ACHN (cell line): ENCODE results near the gene IDUA.

Experiments used
- DNase-seq: peaks from one replicate; pipeline ENCODE4 v3.0.0-alpha.2; 2015
- in situ Hi-C: cut with HindIII; loops from 2 replicates; pipeline ENCODE4 v1.10.0; 2017; ENCODE audit warnings: low sequenced_read_pairs, low pct_ligation_motif_present, low pct_unique_long_range_greater_than_20kb

IDUA gene

DNA sequence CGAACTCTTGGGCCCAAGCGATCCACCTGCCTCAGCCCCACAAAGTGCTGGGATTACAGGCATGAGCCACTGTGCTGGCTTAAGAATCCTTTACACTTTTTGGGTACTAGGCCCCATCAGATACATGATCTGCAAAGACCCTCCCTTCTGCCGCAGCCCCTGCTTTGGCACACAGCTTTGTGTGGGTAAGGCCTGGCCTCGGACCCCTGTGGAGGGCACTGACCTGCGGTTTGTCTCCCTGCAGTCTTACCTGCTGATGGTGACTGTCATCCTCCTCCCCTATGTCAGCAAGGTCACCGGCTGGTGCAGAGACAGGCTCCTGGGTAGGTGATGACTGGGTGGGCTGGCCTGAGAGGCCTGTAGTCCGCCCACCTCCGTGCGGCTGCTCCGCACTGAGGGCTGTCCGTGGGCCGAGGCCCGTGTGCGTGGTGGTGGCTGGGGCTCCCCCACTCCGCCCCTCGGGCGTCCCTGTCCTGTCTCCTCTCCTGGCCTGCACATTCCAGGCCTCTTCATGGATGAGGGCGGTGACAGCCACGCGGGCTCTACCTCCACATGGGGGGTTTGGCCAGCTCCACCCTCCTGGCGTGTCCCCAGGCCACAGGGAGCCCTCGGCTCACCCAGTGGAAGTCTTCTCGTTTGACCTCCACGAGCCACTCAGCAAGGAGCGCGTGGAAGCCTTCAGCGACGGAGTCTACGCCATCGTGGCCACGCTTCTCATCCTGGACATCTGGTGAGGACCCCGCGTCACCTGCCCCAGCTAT, 31.5 kb upstream of the IDUA start:
- DNase-seq, result no peak
- in situ Hi-C loops, result no loop called here

DNA sequence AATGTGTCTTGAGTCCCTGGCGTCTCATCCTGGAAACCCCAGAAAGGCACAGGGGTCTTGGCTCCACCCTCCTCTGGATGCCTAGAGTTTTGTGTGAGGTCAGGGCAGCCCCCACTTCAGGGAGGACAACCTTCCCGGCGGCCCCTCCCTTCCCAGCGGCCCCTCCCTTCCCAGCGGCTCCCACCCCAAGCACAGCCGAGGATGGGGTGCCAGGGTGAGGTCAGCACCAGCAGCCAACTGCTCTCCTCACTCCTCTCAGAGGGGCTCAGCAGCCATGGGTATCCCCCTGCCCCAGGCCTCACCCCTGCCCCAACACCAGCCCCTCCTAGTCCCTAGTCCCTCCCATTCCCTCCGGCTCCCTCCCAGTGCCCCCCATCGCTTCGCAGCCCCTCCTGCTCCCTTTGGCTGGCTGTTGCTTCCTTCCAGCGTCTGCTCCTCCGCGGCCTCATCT, 30.9 kb upstream of the IDUA start:
- no peak for DNase-seq
- in situ Hi-C loops, result no loop called here

DNA sequence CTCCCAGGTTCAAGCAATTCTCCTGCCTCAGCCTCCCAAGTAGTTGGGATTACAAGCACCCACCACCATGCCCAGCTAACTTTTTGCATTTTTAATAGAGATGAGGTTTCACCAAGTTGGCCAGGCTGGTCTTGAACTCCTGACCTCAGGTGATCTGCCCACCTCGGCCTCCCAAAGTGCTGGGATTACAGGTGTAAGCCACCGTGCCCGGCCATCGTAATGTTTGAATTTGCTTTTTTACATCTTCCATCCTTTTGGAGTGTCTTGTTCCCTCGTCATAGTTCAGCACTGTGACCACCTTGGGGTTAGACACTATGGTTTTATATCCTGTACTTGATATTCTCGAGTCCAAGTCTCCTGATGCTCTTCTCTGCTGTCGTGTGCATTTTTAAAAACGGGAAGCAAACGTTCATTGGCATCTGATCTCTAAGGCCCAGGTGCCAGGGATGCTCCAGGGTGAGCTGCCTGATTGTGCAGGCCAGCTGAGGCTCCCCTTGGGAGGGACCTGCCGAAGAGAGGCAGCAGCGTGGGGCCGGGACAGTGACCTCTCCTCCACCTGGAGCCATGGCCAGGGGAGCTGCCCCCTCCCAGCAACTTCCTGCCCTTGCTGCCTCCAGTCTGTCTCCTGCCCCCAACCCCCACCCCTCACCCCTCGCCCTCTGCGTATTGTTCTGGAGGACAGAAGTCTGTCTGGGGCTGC, 30.2 kb upstream of the IDUA start:
- in situ Hi-C loops, result no loop called here
- DNase-seq, result no peak

DNA sequence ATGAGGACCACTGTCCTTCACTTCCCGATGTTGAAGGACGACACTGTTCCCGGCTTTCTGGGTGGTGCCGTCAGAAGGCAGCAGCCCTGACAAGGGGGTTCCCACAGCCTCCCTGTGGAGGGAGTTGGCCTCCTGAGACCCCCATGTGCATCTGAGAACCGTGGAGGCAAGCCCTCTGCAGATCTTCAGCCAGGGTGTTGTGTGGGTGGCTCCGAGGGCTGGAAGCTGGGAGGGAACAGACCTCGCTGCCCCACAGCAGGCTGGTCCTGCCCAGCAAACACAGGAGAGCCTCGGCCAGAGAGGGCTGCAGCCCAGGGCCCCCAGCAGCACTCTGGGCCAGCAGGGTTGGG, 29.6 kb upstream of the IDUA start:
- DNase-seq, result no peak
- in situ Hi-C loops, result no loop called here

DNA sequence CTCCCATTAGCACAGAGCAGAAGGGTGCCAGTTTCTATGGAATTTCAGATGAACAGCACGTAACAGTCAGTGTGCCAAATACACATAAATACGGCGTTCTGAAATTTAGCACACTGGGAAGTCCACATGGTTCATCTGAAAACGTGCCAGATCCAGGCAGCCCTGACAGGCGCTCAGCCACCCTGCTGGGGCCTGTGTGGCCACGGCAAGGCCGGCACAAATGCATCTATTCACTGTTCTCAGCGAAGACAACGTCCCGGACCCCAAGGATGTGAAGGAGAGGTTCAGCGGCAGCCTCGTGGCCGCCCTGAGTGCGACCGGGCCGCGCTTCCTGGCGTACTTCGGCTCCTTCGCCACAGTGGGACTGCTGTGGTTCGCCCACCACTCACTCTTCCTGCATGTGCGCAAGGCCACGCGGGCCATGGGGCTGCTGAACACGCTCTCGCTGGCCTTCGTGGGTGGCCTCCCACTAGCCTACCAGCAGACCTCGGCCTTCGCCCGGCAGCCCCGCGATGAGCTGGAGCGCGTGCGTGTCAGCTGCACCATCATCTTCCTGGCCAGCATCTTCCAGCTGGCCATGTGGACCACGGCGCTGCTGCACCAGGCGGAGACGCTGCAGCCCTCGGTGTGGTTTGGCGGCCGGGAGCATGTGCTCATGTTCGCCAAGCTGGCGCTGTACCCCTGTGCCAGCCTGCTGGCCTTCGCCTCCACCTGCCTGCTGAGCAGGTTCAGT, 29.1 kb upstream of the IDUA start:
- in situ Hi-C loops, result no loop called here

DNA sequence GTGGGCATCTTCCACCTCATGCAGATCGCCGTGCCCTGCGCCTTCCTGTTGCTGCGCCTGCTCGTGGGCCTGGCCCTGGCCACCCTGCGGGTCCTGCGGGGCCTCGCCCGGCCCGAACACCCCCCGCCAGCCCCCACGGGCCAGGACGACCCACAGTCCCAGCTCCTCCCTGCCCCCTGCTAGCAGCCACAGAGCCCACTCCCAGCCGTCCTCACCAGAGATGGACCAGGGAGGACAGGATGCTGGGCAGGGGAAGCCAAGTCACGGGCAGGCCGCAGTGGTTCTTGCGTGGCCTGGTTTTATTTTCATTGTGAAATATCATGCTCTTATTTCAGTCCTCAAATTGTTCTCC, 28.6 kb upstream of the IDUA start:
- DNase-seq, result no peak
- in situ Hi-C loops, result no loop called here

More for the DNA sequence above, 29.1 kb upstream of the IDUA start:
- no peak for DNase-seq

DNA sequence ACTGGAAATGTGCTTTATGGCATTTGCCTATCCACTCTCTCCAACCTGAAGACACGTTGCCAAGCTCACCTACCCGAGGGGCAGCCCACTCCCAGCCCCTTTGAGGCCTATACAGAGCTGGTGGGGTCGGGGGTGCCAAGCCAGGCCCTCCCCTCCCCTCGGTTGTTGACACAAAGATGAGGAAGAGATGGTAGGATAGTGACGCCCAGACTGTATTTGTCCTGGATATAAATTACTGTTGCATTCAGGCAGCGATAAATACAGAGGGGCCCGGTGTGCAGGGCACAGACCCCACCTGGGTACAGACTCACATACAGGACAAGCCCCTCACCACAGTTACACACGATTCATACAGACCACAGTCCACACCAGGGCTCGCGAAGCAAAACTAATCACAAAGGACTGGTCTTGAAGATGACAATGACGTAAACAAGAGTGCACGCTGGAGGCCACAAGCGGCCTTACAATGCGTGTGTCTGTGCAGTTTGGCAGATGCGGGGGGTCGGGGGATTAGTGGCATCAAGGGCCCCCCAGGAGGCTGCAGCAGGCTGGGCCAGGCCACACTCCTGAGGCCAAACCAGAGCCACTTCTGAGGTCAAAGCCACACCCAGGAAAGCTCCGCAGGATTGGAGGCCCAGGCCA, 28.0 kb upstream of the IDUA start:
- no peak for DNase-seq
- in situ Hi-C loops, result no loop called here

DNA sequence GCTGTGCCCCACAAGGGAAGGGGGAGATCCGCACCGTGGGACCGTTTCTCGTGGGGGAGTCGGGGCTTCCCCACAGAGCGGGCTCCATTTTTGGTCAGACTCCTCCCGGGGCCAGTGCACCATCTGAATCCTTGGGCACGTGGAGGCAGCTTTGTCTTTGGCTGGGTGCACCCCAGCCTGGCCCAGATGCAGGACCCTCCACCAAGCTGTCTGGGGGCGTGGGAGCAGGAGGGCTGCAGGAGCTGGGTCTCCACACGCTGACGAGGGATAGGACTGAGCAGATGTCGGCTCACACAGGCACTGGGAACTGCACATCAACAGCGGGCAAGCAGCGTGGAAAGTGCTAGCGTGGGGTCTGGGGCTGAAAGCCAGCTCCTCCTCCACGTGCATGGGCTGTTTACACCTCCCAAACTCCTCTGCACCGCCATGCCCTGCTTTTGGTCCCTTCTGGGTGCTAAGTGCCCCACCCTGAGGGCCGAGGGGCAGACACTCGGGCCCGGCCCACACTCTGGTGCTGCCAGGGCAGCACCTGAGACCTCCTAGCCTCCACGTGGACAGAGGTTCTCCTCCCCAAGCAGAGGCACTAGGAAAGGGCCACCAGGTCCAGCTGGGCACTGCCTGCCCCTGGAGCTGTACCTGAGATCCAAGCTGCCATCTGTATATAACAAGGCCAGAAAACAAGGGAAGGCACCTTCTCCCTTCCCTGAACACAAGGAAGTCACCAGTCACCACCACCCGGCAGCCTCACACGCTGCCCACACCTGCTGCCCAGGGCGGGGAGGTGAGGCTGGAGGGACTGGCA, 27.3 kb upstream of the IDUA start:
- in situ Hi-C loops, result no loop called here
- DNase-seq, result no peak

DNA sequence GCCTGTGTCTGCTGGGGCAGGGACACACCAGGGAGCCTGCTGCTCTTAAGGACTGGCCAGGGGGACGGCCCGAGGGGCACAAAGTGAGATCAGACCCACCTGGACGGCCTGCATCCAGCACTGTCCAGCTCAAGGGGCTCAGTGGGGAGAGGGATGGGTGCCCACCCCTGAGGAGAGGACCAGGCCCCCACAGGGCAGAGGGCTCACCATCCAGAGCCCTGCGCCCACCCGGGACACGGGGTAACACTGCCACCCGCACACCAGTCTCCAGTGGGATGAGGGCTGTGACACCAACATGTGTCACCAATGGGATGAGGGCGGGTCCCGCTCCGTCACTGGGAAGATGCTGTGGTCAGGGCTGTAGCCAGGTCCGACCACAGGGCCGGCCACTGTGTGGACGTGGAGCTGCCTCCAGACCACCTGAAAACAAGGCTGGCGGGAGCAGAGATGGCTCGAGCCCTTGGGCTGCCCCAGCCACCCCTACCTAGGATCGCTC, 26.7 kb upstream of the IDUA start:
- no peak for DNase-seq
- in situ Hi-C loops, result no loop called here

DNA sequence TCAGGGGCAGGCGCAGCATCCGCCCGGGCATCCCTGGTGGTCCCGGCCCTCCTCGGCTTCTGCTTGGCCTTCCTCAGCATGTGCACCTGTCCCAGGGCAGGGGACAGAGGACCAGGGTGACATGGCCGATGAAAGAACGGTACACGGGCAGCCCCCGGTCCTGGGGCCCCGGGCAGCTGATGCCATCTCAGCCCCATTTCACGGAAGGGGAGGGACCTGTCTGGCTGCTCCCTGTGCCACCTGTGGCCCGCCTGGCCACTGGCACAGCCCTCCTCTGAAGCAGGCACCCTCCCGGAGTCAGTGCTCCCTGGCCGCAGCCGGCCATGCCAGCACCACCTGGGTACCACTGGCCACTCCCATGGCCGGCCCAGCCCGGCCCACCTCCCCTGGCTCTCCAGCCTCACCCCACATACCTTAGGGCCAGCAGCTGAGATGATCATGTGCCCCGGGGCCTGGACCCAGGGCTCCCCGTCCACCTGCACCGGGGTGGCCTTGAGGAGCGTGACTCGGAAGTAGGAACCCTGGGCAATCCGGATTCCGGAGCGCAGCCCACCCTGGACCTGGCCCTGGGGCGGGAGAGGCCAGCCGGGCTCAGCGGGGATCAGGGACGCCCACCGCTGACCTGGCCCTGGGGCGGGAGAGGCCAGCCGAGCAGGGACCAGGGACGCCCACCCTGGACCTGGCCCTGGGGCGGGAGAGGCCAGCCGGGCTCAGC, 26.1 kb upstream of the IDUA start:
- in situ Hi-C loops, result no loop called here
- DNase-seq, result no peak

DNA sequence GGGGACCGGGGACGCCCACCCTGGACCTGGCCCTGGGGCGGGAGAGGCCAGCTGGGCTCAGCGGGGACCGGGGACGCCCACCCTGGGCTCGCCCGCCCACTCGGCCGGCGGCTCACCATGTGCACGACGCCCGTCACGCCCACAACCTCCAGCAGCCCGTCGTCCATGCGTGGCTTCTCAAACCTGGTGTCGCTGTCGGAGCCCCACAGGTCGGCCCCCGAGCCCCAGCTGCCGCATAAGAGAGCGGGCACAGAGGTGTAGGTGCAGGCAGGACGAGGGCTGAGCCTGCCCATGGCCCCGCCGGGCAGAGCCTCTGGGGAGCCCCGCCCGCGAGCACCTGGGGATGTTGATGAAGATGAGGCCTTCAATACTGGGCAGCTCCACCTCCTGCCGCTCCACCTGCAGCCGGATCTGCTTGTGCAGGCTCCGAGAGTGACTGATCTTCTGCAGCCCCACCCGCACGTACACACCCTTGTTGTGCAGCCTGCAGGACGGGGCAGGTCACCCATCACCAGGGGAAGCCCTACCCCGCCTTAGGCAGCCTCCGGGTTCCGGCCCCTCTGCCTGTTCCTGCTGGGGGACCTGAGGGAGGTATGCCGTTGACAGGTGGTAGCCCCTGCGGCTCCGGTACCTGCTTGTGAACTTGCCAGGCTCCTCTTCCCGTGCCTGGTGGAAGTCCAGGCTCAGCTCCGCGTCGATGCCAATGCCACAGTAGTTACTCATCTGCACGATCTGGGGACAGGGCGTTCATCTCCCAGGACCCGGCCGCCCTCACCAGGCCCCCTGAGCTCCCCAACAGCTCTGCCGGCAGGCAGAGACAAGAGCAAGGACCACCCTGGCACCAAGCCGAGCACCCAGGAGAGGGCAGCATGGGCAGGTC, 25.3 kb upstream of the IDUA start:
- no peak for DNase-seq
- in situ Hi-C loops, result no loop called here

DNA sequence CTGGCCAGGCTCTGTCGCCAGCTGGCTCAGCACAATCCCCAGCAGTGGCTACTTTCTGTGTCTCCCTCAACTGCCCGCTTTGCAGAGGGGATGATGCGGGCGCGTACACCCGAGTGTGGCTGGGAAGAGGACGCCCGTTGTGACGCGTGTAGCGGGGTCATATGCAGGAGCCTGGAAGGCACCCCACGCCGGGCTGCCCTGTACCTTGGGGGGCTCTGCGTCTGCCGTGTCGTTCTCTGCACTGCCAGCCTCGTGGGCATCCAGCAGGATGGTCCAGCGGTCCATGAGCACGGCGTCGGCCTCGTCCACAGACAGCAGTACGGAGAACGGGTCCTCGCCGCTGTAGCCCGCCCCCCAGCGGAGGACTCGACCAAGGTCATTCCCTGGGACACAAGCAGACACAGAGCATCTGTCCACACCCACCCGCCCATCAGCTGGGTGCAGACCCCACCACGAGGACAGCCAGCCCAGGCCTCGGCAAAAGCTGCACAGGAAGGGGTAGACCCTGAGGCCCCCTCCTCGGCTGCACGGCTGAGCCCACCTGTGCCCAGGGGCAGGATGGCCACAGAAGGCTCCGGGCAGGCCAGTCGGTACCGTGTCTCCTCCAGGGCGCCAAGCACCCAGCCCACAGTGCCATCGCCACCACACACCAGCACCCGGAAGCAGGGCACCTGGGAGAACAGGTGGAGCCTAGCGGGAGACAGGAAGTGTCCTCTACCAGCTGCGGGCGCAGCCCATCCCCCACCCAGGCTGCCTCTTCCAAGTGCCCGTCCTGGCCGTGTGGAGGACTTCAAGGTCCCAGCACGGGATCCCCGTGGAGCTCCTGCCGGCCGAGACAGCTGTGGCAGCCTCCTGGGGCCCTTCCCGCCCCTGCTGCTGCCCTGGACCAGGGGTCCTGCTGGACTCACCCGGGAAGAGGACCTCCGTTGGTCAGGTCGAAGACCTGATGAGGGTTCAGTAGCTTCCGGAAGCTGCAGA, 24.3 kb upstream of the IDUA start:
- in situ Hi-C loops, result no loop called here
- no peak for DNase-seq

DNA sequence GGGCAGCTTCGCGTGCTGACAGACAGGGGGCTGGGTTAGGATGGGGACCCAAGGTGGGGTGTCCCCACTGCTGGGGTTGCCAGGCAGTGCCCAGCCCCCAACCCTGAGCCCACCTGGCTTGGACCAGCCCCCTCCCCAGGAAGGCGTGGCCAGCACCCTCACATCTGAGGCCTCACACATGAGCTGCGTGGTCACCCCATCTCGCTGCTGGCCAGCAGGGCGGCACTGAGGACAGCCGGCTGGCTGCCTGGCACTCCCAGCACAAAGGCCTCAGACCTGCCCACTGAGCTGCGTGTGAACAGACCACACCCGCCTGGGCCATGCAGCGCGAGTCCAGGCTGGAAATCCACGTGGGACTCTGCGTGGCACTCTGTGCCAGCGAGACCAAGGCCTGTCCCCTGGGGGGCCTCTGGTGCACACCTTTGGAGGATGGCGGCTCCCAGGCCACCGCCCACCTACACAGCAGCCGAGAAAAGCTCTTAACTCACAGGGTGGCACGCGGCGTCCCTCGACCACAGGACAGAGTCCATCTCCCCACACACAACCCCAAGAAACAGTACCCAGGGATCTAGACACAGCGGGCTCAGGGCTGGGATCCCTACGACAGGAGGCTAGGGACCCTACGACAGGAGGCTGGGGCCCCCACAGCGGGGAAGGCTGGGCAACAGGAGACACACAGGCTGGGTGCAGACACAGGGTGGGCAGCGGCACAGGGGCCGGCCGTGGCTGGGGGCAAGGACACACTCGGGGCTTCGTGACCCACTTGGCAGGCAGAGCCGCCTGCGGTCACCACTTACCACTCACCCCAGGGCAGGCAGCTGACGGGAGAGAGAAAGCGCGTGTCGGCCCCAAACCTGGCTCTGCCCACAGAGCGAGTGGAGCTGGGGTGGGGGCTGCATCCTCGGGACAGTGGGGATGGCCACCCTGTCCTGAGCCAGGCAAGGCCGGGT, 23.3 kb upstream of the IDUA start:
- in situ Hi-C loops, result no loop called here

DNA sequence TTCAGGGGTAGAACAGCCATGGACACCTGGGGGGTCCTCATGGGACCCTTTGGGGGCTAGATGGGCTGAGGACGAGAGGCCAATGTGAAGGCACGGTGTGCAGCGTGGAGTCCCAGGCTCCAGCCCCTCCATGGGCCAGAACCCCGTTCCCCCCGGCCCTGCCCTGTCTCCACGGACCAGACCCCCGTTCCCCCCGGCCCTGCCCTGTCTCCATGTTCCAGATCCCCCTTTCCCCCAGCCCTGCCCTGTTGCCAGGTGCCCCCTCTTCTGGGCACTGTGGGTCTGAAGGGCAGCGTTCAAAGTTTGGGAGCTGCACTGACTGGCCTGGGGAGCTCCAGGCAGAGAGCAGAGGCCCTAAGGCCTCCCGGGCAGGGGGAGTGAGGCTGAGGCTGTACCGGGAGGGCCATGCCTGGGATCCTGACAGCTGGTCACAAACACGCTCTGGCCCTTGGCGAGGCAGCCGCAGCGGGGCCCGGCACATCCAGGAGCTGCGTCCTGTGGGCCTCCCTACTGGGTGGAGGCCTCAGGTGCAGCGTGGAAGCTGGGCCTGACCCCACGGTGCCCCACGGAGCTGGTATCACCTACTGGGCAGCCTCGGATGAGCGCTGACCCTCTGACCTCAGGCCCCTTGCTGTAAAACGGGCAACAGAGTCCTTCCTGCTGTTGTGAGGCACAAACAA, 22.4 kb upstream of the IDUA start:
- no peak for DNase-seq

More for the DNA sequence above, 23.3 kb upstream of the IDUA start:
- DNase-seq, result no peak

More for the DNA sequence above, 22.4 kb upstream of the IDUA start:
- in situ Hi-C loops, result no loop called here
